HG03108 (cell line): Measurements from ENCODE around the gene VAT1.

Experiments used
- ATAC-seq: cut with Tn5 transposase; IDR thresholded peaks from one replicate; pipeline ENCODE4 v1.9.1; 2021; ENCODE audit warnings: moderate library complexity; ENCODE audit not compliant: unreplicated experiment

Gene VAT1

DNA sequence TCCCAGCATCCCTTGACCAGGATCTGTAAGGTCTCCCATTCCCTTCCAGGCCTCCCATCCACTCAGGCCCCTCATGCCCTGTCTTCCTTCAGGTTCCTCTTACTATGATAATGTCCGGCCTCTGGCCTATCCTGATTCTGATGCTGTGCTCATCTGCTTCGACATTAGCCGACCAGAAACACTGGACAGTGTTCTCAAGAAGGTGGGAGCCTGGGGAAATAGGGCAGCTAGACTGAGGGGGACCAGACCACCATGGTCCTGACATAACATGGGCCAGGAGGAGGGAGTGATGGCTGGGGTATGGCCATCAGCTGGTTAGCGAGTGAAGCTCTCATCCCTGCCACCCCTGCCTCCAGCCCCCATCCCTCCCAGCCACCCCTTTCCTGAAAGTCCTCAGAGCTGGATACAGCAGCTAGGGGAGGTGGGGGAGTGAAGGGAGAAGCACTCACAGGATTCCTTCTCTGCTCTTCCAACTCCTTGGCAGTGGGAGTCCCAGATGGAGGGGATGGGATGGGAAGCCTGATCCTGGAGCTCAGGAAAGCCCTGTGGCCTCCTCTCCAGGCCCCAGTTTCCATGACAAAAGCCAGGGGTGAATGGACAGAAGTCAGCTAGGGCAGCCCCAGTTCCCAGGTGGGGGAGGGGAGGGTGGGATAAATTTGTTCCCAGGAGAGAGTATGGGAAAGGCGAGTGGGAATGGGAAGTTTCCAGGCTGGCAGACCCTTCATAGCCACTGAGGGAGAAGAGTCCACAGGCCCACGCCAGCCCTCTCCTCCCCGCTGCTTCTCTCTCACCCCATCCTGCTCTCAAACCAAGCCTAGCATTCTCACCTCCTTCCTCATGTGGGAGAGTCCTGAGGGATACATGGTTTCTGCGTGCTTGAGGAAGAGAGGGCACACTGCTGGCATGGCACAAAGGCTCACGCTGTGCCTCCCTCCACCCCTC lies 5.2 kb upstream of the VAT1 start:
- no peak for ATAC-seq

DNA sequence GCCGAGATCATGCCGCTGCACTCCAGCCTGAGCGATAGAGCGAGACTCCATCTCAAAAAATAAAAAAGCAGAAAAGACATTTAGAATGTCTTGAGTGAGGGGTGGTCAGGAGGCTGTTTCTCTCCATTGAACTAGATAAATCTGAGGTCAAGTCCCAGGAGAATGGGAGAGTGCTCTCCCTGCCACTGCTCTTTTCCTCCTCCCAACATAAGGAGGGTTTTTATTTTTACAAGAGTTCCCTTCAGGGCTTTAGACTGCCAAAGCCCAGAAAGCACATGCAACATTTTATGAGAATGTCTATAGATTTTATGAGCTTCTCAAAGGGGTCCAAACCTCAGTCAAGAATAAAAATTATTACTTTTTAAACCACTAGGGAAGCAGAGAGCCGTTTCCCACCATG lies 4.4 kb upstream of the VAT1 start:
- no peak for ATAC-seq

DNA sequence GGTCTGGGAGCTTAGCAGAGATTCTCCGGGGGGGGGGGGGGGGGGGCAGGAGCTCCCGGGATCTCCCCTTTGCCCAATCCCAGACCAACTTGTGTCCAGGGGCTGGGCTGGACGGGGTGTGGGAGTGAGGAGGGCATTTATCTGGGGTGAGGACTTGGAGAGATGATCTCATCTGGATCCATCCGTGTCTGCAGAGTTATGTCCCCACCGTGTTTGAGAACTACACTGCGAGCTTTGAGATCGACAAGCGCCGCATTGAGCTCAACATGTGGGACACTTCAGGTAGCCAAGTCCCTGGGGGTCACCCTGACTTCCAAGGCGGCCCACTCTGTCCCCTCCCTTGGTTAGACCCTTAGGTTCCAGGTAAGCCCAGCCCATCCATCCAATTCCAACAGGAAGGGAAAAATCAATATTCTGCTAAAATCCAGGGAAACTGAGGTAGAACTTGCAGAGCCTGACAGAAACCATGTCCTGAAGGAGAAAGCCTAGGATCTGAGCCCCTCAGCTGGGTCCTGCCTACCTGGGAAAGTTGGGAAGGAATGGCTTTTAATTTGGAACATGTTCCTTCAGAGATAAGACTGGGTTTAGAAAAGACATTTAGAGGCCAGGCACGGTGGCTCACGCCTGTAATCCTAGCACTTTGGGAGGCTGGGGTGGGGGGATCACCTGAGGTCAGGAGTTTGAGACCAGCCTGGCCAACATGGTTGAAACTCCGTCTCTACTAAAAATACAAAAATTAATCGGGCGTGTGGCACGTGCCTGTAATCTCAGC lies 3.8 kb upstream of the VAT1 start:
- ATAC-seq, result no peak

DNA sequence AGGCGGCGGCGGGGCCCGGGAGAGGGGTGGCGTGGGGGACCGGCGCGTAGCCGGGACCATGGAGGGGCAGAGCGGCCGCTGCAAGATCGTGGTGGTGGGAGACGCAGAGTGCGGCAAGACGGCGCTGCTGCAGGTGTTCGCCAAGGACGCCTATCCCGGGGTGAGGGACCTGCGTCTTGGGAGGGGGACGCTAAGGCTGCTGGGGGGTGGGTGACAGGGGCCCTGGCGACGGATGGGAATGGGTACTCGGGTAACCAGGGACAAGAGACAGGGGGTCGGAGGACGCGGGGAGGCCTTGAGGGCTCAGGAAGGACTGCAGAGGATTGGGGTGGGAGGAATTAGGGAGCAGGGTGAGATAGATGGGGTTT lies 3.1 kb upstream of the VAT1 start:
- no peak for ATAC-seq

DNA sequence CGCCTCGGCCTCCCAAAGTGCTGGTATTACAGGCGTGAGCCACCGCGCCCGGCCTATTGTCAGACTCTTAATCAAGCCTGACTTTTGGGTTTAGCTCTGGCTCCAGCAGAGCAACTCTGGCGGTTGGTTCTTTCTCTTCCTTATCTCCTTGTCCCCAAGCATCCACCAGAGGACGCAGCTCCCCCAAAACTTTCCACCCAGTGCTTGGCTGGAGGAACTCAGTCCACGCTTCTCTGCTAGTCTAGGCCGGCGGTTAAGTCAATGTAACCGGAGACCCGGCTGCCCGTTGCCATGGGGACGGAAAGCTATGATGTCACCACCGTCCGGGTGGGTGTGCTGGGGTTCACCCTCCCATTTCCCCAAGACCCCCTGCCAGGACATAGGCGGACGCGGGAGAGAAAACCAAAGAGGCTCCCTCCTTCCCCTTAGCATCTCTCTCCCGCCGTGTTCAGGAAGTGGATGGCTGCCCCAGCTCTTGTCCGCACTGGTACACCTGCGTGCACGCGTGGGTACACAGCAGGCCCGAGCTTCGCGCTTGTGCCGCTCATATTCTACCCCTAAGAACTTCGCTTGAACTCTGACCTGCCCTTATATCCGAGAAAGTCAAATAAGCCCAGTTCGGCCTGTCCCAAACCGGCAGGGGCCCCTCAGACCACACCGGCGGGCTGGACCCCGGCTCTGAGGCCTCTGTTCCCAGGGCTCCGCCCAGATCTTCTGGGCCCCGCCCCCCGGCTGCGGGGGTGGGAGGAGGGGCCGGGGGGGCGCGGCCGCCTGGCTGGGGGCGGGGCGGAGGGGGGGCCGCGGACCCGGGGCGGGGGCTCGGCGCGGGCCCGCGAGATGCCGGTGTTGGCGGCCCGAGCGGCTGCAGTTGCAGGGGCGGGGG lies 2.5 kb upstream of the VAT1 start, which contains the start of gene RND2:
TSS of gene RND2 (plus strand) at position 825 of the 883 bp plus-strand sequence. CDS start 117 bp downstream, outside the sequence.
- no peak for ATAC-seq

GRCh38 chr17:43020789-43021740 lies 1.1 kb downstream of the VAT1 start:
- ATAC-seq, result no peak

DNA sequence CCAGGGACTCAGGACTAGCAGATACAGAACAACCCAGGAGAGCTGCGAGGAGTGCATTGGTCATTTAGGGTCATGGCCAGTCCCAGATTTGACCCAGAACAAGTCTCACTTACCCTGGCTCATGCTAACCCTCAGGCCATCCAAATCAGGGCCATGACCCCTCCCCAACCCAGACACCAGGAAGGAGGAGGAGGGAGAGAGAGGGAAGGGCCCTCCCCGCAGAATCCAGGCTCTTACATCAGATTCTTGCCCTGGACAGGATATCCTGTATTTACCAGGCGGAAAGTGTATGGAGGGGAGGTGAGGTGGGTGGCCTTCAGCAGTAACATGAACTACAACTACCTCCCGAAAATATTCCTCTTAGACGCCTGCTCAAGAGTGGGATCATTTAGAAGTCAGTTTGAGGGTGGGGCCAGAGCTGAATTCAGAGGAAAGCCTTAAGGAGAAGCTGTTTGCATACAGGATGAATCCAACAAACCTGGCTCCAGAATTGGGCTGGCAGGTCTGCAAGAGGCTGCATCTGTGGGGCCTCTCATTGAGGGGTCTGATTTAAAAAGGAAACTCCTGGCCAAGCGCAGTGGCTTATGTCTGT lies 2.1 kb downstream of the VAT1 start:
- no peak for ATAC-seq

DNA sequence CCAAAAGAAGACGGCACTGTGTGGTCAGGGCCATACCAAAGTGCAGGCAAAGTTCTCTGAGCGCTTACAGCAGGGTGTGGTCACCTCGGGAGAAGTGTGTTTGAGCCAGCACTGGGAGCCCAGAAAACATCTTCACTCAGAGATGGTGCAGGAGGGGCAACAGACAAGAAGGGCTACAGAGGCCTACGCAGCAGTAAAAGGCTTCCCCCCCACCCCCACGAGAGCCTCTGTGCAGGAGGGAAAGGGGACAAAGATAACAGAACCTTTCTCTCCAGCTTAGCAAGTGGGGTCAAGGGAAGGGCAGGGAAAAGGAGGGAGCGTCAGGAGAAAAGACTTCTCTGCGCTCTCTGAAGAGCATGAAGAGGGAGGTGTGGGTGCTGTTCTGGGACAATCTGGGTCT lies 2.8 kb downstream of the VAT1 start:
- ATAC-seq, result no peak

DNA sequence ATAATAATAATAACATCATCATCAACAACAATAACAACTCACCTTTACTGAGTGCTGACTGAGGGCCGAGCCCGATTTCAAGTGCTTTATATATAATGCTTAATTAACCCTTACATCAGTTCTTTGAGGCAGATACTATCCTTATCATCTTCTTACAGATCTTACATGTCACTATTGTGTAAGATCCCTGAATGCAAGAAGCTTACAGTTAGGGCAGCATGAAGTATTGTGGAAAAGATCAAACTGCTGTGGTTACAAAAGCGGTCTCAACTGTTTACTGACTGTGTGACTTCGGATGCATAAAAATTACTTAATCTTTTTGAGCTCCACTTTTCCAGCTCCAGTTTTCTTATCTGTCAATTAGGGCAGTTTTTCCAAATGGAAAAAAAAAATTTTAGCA lies 3.3 kb downstream of the VAT1 start:
- no peak for ATAC-seq

DNA sequence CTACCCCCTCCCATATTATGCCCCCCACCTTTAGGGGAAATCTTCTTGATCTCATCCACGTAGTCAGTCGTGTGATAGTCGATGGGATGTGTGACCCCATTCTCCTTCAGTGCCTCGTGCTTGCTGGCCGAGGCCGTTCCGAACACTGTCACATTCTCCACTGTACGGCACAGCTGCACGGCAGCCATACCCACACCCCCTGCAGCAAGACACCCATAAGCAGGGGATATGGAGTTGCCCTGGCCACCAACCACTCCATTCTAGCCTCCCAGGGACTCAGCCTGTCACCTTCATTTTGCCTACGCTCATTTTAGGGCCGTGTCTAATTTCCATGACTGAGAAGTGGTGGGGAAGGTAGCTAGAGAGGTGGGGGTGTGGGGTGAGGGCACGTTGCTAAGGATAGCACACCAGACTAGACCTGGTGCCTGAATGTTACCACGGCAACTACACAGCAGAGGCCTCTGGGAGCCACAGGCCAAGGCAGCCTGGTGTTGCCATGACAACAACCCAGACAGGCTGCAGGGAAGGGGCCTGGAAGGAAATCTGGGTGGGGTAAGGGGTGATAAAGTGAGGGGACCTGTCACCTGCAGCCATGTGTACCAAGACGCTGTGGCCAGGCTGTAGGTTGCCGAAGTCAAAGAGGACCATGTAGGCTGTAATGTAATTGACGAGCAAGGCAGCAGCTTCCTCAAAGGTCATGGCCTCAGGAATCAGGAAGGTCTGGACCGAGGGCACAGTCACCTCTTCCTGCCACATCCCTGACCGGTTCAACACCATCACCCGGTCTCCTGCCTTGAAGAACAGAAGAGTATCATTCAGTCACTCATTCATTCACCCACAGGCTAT lies 4.0 kb downstream of the VAT1 start:
- no peak for ATAC-seq

DNA sequence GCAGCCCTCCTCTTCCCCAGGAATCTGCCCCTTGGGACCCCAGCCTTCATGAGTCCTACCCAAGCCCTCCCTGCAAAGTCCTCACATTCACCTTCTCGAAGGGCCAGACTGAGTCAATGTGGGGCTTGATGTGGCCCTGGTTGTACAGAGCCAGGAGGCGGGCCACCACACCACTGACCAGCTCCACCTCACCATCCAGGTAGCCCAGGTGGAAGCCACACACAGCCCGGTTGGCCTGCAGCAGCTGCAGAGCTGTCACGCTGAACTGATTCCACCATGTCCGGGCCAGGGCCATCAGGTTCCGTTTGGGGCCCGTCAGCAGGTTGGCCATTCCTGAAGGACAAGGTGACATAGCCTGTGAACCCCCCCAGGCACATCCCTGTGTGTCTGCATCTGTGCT lies 6.0 kb downstream of the VAT1 start:
- no peak for ATAC-seq

GRCh38 chr17:43015579-43015978 lies 6.6 kb downstream of the VAT1 start:
- no peak for ATAC-seq

GRCh38 chr17:43014649-43015542 lies 7.3 kb downstream of the VAT1 start:
- no peak for ATAC-seq

DNA sequence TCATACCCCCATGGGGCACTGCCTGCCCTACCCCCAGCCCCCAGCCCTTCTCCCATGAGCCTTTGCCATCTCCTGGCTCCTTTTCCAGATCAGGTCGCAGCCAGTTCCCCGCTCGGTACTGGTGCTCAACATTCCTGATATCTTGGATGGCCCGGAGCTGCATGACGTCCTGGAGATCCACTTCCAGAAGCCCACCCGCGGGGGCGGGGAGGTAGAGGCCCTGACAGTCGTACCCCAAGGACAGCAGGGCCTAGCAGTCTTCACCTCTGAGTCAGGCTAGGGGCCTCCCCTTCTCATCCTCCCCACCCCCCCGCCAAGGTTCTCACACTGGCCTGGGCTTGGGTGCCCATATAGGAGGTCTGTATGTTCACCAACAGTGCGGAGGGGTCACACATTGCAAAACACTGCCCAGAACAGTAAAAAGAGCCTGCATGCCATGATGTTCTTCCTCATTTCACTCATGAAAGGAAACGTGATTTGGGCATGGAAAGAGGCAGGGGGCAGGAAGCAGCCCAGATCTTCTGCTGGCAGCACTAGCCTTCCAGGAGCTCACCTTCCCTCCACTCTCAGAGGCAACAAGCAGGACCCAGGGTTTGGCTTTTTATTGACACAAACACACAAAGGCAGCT lies 8.1 kb downstream of the VAT1 start:
- ATAC-seq, result no peak

- no peak for ATAC-seq
Observed at GRCh38 chr17:43013296-43013695, 8.9 kb downstream of the VAT1 start.

DNA sequence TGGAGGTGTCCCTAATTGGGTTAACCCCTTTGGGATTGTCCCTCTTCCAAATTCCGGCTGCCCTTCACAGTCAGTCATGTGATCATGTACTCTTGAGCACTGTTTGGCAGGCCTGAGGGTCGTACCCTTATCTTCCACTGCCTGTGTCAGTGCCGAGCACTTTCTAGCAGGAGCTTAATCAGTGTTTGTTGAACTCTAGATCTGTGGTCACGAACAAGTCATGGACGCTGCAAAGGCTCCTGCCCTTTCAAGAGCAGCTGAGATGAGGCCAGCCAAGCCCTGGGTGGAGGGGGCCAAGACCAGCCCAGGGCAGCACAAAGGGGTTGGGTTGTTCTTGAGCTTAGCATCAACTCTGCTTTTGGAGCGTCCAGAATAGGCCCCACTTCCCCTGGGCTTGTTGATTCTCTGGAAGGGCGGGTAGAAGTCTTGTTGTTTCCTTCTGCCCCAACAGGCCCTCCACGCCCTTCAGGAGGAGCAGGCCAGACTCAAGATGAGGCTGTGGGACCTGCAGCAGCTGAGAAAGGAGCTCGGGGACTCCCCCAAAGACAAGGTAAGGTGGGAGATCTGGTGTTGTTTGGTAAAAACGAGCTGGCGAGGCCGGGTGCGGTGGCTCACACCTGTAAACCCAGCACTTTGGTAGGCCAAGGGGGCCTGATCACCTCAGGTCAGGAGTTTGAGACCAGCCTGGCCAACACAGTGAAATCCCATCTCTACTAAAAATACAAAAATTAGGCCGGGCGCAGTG lies 10.3 kb downstream of the VAT1 start:
- ATAC-seq, result no peak
